AG09309 (cell line): ENCODE results near the gene NHS.

ENCODE experiments used
- DNase-seq: peaks from one replicate; pipeline ENCODE4 v3.0.0-alpha.2; 2010; ENCODE audit warnings: low read depth
- H3K4me3 ChIP-seq: 2 replicates; pipeline ENCODE4 v1.5.1; 2011; ENCODE audit warnings: mild to moderate bottlenecking, low read depth, low read length, moderate library complexity; ENCODE audit not compliant: control insufficient read depth
- TF ChIP-seq, protein P1 (sequence below): IDR thresholded peaks from 2 replicates; pipeline ENCODE4 v1.5.1; 2011; ENCODE audit warnings: mild to moderate bottlenecking, low read depth, low read length, inconsistent platforms; ENCODE audit not compliant: insufficient read depth, control insufficient read depth; ENCODE audit errors: missing control alignments

Gene NHS

DNA sequence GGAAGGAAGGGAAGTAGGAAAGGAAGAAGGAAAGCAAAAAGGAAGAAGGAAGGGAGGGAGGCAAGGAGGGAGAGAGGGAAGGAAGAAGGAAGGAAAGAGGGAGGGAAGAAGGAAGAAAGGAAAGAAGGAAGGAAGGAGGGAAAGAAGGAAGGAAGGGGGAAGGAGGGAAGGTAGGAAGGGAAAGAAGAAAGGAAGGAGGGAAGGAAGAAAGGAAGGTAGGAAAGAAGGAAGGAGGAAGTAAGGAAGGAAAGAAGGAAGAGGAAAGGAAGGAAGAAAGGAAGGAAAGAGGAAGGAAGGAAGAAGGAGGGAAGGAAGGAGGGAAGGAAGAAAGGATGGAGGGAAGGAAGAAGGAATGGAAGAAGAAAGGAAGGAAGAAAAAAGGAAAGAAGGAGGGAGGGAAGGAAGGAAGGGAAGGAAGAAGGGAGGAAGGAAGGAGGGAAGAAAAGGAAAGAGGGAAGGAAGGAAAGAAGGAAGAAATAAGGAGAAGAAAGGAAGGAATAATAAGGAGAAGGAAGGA, 343.7 kb downstream of the NHS start:
- TF ChIP-seq, protein P1, sequence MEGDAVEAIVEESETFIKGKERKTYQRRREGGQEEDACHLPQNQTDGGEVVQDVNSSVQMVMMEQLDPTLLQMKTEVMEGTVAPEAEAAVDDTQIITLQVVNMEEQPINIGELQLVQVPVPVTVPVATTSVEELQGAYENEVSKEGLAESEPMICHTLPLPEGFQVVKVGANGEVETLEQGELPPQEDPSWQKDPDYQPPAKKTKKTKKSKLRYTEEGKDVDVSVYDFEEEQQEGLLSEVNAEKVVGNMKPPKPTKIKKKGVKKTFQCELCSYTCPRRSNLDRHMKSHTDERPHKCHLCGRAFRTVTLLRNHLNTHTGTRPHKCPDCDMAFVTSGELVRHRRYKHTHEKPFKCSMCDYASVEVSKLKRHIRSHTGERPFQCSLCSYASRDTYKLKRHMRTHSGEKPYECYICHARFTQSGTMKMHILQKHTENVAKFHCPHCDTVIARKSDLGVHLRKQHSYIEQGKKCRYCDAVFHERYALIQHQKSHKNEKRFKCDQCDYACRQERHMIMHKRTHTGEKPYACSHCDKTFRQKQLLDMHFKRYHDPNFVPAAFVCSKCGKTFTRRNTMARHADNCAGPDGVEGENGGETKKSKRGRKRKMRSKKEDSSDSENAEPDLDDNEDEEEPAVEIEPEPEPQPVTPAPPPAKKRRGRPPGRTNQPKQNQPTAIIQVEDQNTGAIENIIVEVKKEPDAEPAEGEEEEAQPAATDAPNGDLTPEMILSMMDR = no peak
- no peak for DNase-seq
- no peak overlapping the region for H3K4me3 ChIP-seq

DNA sequence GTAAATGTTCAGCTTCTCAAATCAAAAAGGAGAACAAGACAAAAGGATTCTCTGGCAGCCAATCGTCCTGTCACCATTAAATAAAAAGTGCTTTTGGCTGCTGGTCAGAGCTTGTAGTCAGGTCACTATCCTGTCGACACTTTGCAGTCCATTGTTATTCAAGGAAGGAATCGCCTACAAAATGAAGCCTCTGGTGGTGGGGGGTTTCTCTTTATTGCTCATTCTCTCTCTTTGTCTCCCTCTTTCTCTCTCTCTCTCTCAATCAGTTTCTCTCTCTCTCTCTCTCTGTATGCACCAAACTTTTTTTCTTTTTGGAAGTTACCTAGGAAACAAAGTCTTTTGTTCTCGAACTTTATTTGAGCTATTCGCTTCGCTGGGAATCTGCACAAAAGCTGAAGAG, 344.7 kb downstream of the NHS start:
- DNase-seq = no peak
- TF ChIP-seq, protein P1 = no peak
- H3K4me3 ChIP-seq = no peak overlapping the region

DNA sequence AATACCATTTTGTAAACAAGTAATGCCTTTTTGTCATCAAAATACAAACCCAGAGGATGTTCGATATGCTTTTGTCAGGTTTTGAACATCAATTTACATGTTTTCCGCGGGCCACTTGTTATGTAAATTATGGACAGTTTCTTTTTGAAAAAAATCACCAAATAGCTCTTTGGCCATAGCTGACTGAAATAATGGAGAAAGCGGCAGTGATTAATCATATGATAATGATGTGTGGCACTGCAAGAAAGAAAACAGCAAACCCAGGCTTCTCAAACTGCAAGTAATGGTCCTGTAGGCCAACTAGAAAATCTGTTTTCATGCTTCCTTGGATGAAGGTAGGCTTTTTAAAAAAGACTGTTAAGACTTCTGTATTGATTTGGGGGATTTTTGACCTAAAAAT, 346.7 kb downstream of the NHS start:
- no peak overlapping the region for H3K4me3 ChIP-seq
- TF ChIP-seq, protein P1 = no peak
- no peak for DNase-seq

DNA sequence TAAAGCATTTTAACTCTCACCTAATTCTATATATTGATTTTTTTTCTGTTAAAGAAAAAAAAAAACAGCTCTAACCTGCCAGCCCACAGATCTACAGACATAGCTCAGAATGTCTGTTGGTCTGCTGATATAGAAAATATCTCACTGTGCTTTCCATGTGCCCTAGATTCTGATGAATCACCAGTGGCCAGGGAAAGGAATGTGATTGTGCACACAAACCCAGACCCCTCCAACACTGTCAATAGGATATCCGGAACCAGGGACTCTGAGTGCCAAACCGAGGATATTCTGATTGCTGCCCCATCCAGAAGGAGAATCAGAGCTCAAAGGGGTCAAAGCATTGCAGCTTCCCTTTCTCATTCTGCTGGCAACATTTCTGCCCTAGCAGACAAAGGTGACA, 350.2 kb downstream of the NHS start:
- H3K4me3 ChIP-seq = no peak overlapping the region
- TF ChIP-seq, protein P1 = no peak
- no peak for DNase-seq

DNA sequence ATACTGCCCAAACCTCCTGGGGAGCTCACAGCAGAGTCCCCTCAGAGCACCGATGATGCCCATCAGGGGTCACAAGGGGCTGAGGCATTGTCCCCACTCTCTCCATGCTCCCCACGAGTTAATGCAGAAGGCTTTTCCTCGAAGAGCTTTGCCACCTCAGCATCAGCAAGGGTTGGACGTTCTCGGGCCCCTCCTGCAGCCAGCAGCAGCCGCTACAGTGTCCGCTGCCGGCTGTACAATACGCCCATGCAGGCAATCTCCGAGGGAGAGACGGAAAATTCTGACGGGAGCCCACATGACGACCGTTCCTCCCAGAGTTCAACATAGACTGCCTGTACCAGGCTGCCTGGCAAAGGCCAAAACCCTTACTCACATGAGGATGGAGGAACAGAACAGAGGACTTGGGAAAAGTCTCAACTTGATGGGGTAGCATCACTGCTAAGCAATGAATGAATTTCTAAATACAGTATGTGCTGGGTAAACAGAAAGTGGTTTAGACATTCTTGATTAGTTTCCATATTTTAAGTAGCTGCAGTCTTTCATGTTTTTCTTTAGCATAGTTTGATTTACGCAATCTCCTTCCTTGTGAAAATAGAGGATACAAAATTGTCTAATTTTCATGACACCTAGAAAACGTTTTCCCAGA, 357.3 kb downstream of the NHS start:
- TF ChIP-seq, protein P1 = no peak
- no peak overlapping the region for H3K4me3 ChIP-seq
- DNase-seq = no peak

DNA sequence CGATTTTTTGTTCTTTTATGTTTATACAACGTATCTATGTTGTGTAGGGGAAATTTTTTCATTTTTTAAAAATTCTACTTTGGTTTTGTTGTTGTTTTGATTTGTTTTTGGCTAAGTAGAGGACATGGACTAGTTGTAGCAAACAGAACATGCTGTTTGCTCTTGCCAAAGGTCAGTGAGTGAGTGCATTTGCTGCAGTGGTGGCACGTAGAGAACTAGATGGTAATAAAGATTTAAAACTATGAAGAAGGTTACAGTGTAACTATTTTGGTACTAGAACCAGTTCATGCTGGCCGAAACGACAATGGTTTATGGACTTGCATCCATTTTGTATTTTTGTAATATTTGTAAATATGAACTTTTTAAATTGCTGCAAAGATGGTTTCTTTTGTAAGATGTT, 360.4 kb downstream of the NHS start:
- no peak overlapping the region for H3K4me3 ChIP-seq
- TF ChIP-seq, protein P1 = no peak
- DNase-seq = no peak
